HG03469 (cell line): ENCODE data around the gene CCNE1.
A peak's percentile ranks its signal among the peaks of the same experiment; 100 is the strongest.
"Not testable (repeated sequence)": the region's sequence is repeated elsewhere in the genome, so short reads cannot be mapped to it uniquely, and the experiment has no call there.

ENCODE experiments used
- ATAC-seq: cut with Tn5 transposase; IDR thresholded peaks from one replicate; pipeline ENCODE4 v1.9.1; 2021; ENCODE audit warnings: mild to moderate bottlenecking, moderate library complexity, moderate number of reproducible peaks; ENCODE audit not compliant: unreplicated experiment

Gene CCNE1

DNA sequence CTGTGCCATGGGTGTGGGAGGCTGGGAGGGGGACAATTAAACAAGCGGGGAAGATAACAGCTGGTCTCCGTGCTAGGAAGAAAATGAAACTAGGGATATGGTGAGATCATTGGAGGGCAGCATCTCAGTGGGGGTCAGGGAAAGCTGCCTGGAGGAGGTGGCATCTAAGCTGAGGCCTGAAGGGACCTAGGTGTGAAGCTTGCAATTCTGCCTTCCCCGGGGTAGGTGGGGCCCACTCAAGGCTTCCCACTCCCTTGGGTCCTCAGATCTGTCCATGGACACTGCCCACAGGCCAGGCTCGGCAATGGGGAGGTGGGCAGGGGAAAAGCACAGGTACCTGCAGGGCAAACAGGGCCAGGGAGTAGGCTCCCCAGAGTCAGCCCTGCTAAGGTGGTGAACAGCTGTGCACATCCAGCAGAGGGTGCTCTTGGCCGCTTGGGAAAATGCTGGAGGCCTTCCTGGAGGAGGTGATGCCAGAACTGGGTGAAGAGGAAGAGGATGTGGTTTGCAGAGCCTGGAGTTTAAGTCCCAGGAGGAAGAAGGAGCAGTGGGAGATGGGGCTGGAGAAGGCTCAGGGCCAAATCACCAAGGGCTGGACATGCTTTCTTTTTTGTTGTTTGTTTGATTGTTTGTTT is 25.7 kb upstream of the CCNE1 start:
- ATAC-seq = no peak

DNA sequence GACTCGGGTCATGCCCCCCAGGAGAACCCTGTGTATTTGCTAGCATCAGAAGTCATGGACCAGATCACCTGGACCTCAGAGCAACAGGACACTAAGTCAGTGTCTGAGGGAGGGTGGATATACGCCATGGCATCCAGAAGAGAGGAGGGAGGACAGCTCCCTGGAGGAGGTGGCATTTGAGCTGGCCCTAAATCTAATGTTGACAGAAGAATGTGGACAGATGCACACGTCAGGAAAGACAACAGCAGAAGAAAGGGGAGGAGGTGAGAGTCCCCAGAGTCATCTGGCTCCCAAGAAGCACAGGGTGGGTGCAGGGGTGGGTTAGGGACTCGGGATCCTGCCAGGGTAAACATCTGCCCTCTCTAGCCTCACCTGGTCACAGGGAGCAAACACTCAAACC is 24.5 kb upstream of the CCNE1 start:
- ATAC-seq = no peak

DNA sequence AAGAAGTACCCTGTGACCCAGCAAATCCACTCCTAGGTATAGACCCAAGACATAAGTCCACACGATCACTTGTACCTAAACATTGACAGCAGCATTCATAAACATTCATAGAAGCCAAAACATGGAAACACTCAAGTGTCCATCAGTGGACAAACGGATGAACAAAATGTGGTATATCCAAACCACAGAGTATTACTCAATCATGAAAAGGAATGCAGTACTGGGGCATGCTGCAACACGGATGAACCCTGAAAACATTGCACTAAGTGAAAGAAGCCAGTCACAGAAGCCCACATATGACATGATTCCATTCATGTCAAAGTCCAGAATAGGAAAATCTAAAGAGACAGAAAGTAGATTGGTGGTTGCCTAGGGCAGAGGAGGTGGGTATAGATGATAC is 22.8 kb upstream of the CCNE1 start:
- ATAC-seq = no peak

DNA sequence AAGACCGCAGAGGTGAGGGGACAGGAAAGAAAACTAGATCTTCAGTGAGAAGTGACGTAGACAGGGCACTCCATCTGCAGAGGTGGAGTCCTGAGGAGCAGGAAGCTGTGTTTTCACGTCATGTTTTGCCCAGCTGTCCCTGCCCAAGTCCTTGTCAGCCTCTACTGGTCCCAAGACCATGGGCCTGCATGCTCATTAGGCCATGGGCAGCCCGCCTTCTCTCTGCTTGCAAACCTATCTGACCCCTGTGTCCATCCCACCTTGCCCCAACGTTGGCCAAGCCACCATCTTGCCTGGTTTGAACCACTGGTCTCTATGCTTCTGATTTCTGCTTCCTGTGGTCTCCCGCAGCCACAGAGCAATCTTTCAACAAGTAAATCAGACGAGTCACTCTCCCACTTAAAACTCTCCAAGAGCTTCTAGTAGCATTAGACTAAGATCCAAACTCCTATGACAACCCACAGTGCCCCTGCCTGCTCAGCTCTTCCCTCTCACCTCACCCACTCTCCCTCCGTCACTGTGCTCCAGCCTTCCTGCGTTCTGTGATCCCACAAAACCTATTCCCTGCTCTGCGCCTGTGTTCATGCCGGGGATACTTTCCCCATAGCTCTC is 18.6 kb upstream of the CCNE1 start:
- no peak for ATAC-seq

DNA sequence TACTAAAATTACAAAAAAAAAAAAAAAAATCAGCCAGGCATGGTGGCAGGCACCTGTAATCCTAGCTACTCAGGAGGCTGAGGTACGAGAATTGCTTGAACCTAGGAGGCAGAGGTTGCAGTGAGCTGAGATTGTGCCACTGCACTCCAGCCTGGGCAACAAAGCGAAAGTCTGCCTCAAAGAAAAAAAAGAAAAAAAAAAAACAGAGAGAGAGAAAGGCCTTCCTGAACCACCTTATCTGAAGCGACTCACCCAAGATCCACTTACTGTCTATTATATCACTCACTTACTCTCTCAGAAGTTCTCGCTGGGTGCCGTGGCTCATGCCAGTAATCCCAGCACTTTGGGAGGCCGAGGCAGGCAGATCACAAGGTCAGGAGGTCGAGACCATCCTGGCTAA is 17.3 kb upstream of the CCNE1 start:
- ATAC-seq = not testable (repeated sequence)

DNA sequence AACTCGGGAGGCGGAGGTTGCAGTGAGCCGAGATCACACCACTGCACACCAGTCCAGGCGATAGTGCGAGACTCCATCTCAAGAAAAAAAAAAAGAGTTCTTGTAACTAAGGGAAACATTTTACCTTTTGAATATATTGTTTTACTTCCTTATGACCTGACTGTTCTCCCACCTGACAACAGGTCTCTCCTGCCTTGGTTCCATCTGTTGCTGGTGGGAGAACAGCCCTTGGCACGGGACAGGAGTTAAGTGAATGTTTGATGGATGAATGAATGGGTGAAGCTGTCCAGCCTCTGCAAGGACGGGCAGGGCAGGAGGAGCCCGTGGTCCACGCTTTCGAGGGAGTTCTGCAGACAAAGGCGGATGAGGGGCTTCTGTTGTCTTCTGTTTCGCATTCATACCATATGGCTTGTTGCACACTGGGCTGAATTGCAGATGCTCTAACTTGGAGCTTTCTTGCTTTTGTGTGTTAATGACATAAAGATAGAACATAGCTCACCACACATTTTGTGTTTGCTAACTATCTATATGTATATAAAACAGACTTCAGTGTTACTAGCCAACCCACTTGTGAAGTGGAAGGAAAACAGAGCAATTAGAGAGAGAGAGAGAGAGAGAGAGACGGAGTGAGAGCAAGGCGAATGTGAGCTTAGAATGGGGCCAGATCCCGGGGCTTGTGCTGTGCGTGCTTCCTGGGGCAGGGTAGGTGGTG is 16.2 kb upstream of the CCNE1 start:
- no peak for ATAC-seq

DNA sequence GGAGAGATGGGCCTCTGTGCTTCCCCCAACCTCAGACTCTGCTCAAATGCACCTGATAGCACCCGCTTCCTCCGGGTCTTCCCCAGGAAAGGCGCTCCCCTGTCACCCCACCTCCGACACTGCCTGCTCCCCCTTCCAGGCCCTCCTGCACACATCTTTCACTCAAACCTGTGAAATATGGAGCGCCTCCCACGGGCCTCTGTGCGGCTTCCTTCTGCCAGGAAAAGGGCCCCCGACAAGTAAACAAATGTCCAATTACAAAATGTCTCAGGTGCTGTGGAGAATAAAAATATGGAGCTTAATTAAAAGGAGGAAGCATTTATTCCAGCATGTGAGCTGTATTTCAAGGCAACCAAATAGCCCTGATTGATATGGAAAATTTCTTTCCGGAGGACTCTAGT is 15.6 kb upstream of the CCNE1 start:
- ATAC-seq = no peak

DNA sequence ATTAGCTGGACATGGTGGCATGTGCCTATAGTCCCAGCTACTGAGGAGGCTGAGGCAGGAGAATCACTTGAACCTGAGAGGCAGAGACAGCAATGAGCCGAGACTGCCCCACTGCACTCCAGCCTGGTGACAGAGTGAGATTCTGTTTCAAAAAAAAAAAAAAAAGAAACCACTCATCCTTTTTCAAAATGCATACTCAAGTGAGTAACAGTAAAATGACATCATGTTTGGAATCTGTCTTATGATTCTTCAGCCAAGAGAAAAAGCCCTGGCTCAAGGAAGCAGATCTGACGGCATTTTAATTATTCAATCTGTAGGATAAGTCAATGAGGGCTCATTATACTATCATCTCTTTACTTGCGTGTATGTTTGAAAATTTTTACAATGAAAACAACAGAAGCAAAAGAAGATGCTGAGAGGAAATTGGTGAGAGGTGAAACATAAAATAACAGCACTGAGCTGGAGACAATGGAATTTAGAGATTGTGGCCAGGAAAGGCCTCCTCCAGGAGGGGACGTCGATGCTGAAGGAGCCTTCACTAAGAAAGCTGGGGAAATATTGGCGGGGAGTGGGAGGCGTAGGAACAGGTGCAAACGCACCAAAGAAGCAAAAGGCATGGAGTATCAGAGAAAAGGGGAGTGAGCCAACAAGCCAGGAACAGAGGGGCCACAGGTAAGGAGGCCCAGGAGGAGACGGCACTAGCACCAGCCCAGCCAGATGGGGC is 12.9 kb upstream of the CCNE1 start:
- no peak for ATAC-seq

DNA sequence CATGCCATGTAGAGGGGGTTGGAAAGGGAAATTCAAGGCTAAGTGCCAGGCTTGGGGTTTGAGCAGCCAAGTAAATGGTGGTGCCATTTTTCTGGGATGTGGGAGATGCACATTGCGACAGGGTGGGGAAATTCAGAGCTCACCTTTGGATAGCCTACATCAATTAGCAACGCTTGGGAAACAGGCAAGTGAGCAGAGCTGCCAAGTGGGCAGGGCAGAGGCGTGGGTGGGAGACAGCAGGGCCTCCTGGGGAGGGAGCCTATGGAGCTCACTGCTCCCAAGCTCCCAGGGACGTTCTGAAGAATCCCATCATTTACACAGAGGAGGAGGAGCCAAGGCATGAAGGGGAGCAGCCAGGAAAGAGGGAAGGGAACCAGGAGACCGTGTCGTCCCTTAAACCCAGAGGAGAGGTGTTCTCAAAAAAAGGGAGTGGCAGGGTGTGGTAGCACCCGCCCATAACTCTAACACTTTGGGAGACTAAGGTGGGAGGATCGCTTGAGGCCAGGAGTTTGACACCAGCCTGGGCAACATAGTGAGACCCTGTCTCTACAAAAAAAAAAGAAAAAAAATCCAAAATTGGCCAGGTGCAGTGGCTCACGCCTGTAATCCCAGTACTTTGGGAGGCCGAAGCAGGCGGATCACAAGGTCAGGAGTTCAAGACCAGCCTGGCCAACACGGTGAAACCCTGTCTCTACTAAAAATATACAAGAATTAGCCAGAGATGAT is 11.5 kb upstream of the CCNE1 start:
- no peak for ATAC-seq

DNA sequence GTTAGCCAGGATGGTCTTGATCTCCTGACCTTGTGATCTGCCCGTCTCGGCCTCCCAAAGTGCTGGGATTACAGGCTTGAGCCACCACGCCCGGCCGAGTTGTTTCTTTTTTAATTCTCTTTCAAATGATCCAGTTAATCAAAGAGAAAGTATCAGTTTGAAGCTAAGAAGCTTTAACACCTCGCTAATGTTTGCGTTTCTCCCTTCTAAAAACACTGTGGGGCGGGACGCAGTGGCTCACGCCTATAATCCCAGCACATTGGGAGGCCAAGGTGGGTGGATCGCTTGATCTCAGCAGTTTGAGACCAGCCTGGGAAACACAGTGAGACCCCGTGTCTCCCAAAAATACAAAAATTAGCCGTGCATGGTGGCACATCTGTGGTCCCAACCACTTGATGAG is 7.8 kb upstream of the CCNE1 start:
- not testable (repeated sequence) for ATAC-seq

DNA sequence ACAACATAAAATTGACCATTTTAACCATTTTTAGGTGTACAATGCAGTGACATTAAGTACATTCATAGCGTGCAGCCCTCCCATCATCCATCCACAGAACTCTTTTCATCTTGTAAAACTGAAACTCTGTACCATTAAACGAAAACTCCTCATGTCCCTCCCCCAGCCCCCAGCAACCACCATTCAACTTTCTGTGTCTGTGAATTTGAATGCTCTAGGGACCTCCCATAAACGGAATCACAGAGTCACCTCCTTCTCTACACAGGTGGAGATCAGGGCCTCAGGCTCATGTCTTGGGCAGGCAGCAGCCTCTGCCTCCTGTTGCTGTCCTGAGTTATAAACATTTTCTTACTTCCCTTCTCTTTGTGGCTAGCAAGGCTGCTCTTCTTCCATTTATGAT is 7.3 kb upstream of the CCNE1 start:
- peak; percentile 64 for ATAC-seq

DNA sequence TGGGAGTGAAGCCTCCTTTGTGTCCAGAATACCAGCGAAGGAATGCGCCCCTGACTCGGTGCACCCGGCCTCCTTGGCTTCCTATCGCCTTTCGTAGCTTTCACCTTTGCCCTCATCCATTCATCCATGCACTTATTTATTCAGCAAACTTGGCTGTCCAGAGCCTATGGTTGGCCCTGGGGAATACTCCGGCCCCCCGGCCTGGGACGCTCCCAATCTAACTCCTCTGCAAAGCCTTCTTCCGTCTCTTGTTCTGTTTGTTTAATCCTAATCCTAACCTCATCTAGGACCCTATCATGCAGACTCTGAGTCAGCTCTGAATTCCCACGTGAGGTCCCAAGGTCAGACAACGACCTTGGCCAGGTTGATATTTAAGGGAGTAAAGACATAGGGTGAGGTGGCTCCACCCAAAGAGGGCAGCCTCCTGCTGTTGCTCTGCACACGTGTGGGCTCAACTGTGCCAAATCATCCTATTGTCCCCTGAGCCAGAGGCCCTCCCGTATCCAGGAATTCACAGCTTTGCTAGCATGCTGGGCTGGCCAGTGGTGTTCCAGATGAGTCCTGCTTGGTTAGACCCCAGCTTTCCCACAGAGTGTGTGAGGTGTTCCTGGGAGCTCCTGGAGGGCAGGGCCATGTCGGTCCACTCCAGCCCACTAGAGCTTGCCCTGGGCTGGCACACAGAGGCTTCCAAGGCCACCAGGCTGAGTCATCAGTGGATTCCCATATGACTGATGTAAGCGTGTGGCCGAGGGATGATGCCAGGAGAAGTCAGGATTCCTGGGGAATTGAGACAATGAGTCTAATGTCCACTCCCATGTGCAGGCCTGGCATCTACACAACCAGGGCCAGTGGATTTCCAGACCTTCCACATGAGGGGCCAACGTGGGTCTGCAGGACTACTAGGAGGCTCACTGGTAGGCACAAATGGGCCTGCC is 6.5 kb upstream of the CCNE1 start:
- ATAC-seq = no peak

DNA sequence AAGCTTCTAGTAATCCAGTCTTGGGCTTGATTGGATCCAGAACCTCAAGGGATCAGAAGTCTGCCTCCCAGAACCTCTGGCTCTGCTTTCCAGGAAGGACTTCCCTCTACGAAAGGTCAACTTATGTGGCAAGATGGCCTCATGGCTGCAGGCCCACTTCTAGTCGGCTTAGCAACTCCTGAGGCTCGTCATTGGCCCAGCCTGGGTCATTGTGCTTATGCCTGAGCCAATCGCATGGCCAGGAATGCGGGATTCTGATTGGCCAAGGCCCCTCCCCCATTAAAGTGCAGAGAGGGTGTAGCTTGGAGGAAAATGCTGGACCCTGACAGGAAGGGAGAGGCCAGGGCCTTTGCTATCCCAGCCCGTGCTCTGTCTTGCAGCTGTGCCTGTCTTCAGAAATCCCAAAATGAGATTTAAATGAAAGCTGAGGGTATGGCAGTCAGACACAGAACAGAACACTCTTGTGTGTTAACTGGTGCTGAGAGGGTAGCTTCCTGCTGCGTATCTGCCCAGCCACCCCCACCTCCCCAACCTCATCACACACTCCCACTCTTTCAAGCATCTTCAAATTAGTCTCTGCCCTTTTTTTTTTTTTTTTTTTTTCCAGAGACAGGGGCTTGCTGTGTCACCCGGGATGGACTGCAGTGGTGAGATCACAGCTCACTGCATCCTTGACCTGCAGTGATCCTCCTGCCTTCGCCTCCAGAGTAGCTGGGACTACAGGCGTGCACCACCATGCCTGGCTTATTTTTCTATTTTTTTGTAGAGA is 5.5 kb upstream of the CCNE1 start:
- no peak for ATAC-seq

DNA sequence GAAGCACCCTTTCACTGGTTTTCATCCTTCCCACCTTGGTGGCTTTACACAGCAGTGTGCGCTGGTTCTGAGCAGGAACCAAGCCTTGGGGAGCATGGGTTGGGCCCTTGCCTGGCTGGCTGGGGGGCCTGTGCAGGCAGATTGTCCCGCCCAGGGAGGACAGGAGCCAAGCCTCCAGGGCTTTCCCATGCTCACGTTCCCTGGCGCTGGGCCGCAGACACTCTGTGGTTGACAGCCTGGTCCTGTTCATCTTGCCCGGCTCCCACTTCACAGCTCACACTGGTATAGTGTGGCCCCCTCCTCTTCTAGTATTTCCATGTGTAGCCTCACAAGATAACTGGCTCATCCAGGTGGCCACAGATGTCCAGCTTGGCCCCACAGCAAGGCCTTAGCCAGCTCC is 4.6 kb upstream of the CCNE1 start:
- ATAC-seq = no peak

DNA sequence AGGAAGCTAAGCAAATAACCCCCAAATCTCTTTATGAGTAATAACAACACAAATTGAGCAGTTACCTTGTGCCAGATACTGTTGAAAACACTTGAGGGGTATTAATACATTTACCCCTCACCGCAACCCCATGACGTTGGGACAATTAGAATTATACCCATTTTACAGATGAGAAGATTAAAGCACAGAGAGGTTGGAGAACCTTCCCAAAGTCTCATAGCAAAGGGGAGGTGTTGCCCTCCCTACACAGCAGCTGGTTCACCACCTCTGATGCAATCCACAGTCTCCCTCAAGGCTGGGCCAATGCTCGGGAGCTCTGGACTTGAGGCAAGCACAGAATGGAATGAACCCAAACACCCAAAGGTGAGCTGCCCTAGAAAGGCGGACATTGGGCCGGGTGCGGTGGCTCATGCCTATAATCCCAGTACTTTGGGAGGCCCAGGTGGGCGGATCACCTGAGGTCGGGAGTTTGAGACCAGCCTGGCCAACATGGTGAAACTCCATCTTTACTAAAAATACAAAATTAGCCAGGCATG is 3.9 kb upstream of the CCNE1 start:
- no peak for ATAC-seq

DNA sequence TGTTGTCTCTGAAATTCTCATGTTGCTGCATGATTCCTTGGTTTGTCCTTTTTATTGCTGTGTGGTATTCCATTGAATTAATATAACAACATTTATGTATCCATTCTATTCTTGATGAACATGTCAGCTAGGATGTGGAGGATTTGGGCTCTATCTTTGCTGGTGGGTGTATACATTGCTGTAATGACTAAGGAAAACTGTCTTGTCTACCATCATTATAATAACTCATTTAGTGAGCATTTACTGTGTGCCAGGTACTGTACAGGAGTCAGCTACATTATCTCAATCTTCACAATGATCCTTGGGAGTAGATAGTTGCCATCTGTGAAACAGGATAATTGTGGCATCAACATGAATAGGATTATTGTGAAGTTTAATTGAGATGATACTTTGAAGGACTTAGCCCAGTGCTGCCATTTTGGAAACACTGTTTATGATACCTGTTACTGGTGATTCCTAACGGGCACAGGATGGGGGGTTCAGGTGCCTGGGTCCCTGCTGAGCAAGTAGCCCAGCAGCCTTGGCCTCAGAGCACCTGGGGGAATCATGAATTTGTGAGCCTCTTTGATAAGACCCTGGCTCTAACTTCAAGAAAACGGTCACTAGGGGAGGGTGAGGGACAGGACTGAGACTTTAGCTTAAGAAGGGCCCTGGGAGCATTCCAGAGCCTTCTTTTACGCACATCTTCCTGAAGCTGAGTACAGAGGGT is 1.8 kb upstream of the CCNE1 start:
- no peak for ATAC-seq

DNA sequence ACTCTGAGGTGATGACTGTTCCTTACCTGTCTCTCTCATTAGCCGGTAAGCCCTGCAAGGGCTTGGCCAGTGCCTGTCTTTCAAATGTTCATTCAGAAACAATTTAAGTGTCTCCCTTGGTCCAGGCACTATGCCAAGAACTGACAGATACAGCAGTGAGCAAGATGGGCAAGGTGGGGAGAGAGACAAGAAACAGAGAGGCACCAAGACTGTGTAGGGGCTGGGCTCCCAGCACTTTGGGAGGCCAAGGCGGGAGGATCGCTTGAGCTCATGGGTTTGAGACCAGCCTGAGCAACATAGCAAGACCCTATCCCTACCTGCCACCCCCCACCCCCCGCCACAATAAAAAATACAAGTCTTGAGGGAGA is 1.3 kb upstream of the CCNE1 start:
- no peak for ATAC-seq

DNA sequence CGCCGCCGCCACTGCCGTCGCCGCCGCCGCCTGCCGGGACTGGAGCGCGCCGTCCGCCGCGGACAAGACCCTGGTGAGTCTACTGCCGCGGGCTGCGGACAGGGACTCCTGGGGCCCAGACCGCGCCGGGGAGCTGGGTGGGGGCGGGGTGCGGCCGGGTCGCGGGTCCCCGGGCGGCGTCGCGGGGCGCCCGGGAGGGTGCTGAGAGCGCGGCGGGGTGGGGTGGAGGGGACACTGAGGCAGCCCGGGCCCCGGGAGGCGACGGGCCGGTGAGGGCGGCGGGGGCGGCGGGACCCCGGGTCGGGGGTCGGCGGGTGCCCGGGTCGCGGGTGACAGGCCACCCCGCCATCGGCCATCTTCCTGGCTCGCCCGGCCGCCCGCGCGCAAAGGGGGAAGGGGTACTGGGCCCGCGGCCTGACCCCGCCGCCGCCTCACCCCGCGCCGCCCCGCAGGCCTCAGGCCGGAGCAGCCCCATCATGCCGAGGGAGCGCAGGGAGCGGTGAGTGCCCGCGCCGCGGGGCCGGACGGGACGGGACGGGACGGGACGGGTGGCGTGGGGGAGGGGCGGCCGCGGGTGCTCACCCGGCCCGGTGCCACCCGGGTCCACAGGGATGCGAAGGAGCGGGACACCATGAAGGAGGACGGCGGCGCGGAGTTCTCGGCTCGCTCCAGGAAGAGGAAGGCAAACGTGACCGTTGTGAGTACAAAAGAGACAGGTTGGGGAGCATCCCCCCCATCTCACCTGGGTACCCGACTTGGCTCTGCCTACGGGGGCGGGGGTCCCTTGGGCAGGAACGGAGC is 489 bp downstream of the CCNE1 start:
- ATAC-seq = peak; percentile 11
